ENCODE measurements around the gene TARBP1.

DNA sequence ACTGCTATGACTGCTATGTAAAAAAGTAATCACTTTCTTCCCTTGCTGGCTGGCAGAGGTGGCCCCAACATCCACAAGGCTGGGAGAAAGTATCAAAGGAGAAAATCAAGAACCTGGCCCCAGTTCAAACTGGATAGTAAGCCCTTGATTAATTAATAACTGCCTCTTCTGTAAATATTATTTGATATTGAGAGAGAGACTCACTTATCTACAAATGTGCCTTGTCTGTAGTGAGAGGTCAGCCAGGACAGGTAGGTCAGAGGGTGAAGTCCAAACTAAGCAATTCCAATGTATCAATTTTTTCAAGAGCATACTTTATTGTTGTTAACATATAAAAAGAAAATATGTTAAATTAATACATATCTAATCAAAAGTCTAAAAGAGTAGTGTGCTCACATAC, 23.8 kb upstream of the TARBP1 start:
- TF ChIP-seq, protein P1, sequence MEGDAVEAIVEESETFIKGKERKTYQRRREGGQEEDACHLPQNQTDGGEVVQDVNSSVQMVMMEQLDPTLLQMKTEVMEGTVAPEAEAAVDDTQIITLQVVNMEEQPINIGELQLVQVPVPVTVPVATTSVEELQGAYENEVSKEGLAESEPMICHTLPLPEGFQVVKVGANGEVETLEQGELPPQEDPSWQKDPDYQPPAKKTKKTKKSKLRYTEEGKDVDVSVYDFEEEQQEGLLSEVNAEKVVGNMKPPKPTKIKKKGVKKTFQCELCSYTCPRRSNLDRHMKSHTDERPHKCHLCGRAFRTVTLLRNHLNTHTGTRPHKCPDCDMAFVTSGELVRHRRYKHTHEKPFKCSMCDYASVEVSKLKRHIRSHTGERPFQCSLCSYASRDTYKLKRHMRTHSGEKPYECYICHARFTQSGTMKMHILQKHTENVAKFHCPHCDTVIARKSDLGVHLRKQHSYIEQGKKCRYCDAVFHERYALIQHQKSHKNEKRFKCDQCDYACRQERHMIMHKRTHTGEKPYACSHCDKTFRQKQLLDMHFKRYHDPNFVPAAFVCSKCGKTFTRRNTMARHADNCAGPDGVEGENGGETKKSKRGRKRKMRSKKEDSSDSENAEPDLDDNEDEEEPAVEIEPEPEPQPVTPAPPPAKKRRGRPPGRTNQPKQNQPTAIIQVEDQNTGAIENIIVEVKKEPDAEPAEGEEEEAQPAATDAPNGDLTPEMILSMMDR (IDR thresholded peaks at IDR 0.05): no peak
- no peak for TF ChIP-seq POLR2A (IDR thresholded peaks at IDR 0.05)
- TF ChIP-seq POLR2AphosphoS5 (IDR thresholded peaks at IDR 0.05): no peak
